ENCODE measurements around the gene RXRA.

RXRA gene

DNA sequence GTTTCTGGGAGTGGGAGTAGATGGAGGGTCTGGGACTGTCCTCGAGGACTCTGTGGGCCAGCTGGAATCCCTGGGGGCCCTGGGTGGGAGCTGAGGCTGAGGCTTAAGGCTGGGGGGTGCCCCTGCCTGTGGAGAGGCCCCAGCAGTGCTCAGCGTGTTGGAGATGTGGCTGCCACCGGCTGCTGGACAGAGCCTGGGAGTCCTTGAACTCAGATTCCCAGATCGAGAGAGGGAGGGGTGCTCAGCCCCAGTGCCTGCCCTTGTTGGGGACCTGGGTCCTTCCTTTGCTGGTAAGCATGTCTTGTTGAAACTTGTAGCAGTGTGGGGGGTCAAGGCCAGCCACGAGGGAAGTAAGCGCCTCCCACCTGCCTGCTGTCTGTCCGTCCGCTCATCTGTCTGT, 10.7 kb downstream of the RXRA start:
- no peaks in the 10 kb centered on the region for H3K79me2 ChIP-seq (ENCODE audit: insufficient read depth, low read length)
- no peak overlapping the region for H2AFZ ChIP-seq (ENCODE audit: low read length)
- no peaks in the 10 kb centered on the region for H3K4me1 ChIP-seq (ENCODE audit: insufficient read depth, low read length, severe bottlenecking)
- H3K9me3 ChIP-seq (ENCODE audit: low read length) = no peaks in the 10 kb centered on the region
- H3K9ac ChIP-seq (ENCODE audit: low read length) = no peak overlapping the region
- no peaks in the 10 kb centered on the region for H3F3A ChIP-seq (ENCODE audit: insufficient read depth, low read length)
- H3K27ac ChIP-seq (ENCODE audit: low read depth, low read length, poor library complexity, severe bottlenecking) = no peak overlapping the region
- no peak overlapping the region for H3K4me2 ChIP-seq (ENCODE audit: low read length)
- H3K4me3 ChIP-seq (ENCODE audit: low read depth, low read length, poor library complexity, severe bottlenecking) = no peak overlapping the region
- no peak for TF ChIP-seq EZH2 (IDR thresholded peaks at IDR 0.05; ENCODE audit: borderline replicate concordance, low read length)
- TF ChIP-seq, protein P1, sequence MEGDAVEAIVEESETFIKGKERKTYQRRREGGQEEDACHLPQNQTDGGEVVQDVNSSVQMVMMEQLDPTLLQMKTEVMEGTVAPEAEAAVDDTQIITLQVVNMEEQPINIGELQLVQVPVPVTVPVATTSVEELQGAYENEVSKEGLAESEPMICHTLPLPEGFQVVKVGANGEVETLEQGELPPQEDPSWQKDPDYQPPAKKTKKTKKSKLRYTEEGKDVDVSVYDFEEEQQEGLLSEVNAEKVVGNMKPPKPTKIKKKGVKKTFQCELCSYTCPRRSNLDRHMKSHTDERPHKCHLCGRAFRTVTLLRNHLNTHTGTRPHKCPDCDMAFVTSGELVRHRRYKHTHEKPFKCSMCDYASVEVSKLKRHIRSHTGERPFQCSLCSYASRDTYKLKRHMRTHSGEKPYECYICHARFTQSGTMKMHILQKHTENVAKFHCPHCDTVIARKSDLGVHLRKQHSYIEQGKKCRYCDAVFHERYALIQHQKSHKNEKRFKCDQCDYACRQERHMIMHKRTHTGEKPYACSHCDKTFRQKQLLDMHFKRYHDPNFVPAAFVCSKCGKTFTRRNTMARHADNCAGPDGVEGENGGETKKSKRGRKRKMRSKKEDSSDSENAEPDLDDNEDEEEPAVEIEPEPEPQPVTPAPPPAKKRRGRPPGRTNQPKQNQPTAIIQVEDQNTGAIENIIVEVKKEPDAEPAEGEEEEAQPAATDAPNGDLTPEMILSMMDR (IDR thresholded peaks at IDR 0.05; ENCODE audit: low read length) = no peak
- no peaks in the 10 kb centered on the region for H3K36me3 ChIP-seq (ENCODE audit: insufficient read depth, low read length)
- no peaks in the 10 kb centered on the region; the same call in 1 of the 2 replicates for H3K27me3 ChIP-seq (ENCODE audit: insufficient read depth, low read length)
- H4K20me1 ChIP-seq (ENCODE audit: insufficient read depth, low read length) = no peaks in the 10 kb centered on the region
- H3K9me2 ChIP-seq (ENCODE audit: low read depth, low read length) = no peaks in the 10 kb centered on the region

GRCh38 chr9:134337469-134337868, 11.2 kb downstream of the RXRA start:
- H3K4me1 ChIP-seq (ENCODE audit: insufficient read depth, low read length, severe bottlenecking) = no peaks in the 10 kb centered on the region
- no peak overlapping the region for H3K27ac ChIP-seq (ENCODE audit: low read depth, low read length, poor library complexity, severe bottlenecking)
- H2AFZ ChIP-seq (ENCODE audit: low read length) = no peak overlapping the region
- H3K79me2 ChIP-seq (ENCODE audit: insufficient read depth, low read length) = no peaks in the 10 kb centered on the region
- no peak overlapping the region for H3K4me2 ChIP-seq (ENCODE audit: low read length)
- H4K20me1 ChIP-seq (ENCODE audit: insufficient read depth, low read length) = no peaks in the 10 kb centered on the region
- H3K9me3 ChIP-seq (ENCODE audit: low read length) = no peaks in the 10 kb centered on the region
- H3F3A ChIP-seq (ENCODE audit: insufficient read depth, low read length) = no peaks in the 10 kb centered on the region
- H3K27me3 ChIP-seq (ENCODE audit: insufficient read depth, low read length) = no peaks in the 10 kb centered on the region; the same call in 1 of the 2 replicates
- H3K4me3 ChIP-seq (ENCODE audit: low read depth, low read length, poor library complexity, severe bottlenecking) = no peak overlapping the region
- no peaks in the 10 kb centered on the region for H3K36me3 ChIP-seq (ENCODE audit: insufficient read depth, low read length)
- H3K9me2 ChIP-seq (ENCODE audit: low read depth, low read length) = no peaks in the 10 kb centered on the region
- no peak overlapping the region for H3K9ac ChIP-seq (ENCODE audit: low read length)
- TF ChIP-seq, protein P1 (IDR thresholded peaks at IDR 0.05; ENCODE audit: low read length) = no peak
- TF ChIP-seq EZH2 (IDR thresholded peaks at IDR 0.05; ENCODE audit: borderline replicate concordance, low read length) = no peak

DNA sequence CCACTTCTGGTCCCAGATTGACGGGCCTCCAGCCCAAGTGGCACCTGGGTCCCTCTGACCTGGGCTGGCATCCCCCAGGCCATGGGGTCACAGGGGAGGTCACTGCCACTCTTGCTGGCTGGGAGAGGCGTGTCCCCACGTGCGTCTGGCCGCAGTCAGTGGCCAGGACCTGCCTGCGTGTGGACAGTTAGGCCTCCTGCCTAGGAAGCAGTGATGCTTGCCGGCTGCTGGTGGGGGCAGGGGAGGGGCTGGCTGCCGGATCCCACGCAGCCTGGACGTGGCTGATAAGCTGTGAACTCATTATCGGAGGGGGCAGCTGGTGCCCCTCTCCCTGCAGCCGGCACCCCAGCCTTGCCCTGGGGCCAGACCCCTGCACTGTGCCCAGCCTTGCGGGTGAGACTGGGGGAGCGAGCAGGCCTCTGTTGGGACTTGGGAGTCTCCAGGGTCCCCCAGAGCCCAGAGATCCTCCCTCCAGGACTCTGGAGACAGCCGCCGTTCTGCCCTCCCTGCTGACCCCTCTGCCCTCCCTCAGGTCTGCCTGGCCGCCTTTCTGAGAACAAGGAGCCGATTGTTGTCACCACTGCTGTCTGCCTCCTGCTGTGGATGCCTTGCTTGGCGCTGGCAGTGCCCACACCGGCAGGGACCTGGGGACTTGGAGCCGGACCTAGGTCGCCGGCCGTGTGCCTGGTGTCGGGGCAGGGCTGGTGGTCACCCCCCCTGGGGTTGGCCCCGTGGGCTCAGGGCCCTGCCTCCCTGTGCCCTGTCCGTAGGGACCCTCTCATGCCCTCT, 12.3 kb downstream of the RXRA start:
- H3K9me3 ChIP-seq (ENCODE audit: low read length) = no peaks in the 10 kb centered on the region
- H3K9me2 ChIP-seq (ENCODE audit: low read depth, low read length) = no peaks in the 10 kb centered on the region
- H4K20me1 ChIP-seq (ENCODE audit: insufficient read depth, low read length) = no peaks in the 10 kb centered on the region
- no peak overlapping the region for H3K4me3 ChIP-seq (ENCODE audit: low read depth, low read length, poor library complexity, severe bottlenecking)
- H3K27ac ChIP-seq (ENCODE audit: low read depth, low read length, poor library complexity, severe bottlenecking) = no peak overlapping the region
- no peaks in the 10 kb centered on the region for H3F3A ChIP-seq (ENCODE audit: insufficient read depth, low read length)
- no peaks in the 10 kb centered on the region for H3K4me1 ChIP-seq (ENCODE audit: insufficient read depth, low read length, severe bottlenecking)
- no peak overlapping the region for H3K4me2 ChIP-seq (ENCODE audit: low read length)
- H3K36me3 ChIP-seq (ENCODE audit: insufficient read depth, low read length) = no peaks in the 10 kb centered on the region
- no peaks in the 10 kb centered on the region; the same call in 1 of the 2 replicates for H3K27me3 ChIP-seq (ENCODE audit: insufficient read depth, low read length)
- no peak overlapping the region for H2AFZ ChIP-seq (ENCODE audit: low read length)
- H3K9ac ChIP-seq (ENCODE audit: low read length) = no peak overlapping the region
- TF ChIP-seq, protein P1 (IDR thresholded peaks at IDR 0.05; ENCODE audit: low read length) = no peak
- no peak for TF ChIP-seq EZH2 (IDR thresholded peaks at IDR 0.05; ENCODE audit: borderline replicate concordance, low read length)
- no peaks in the 10 kb centered on the region for H3K79me2 ChIP-seq (ENCODE audit: insufficient read depth, low read length)
